K562 (cell line): Measurements from ENCODE around the gene ABHD17B. TPM values are rescaled to one million over a fixed set of nuclear protein-coding genes. Genes with fewer than 3 reads are reported as not detected.

Experiments
- ATAC-seq: fragments of 200-7000 bp; cut with Tn5 transposase; 3 replicates; pipeline ENCODE4 v1.9.1; 2020; ENCODE audit warnings: moderate library complexity
- BruUV-seq: library from RNA; stranded (reverse); fragments of 400-500 nt; replicated peaks from 2 replicates; lab custom pipeline; 2021; lab: Mats Ljungman, UMichigan
- CTCF ChIA-PET: fragments of 300-600 bp; formaldehyde crosslinking; extraction: SDS; loops from one replicate; lab custom pipeline; 2021; ENCODE audit warnings: low intra/inter-chr PET ratio; lab: Yijun Ruan, JAX
- POLR2A ChIA-PET: fragments of 300-600, 350-650 bp; sonication (Branson Sonifier 250); formaldehyde crosslinking; extraction: SDS; loops from one replicate; lab custom pipeline; 2021; ENCODE audit warnings: antibody characterized with exemption, inconsistent platforms; lab: Yijun Ruan, JAX
- DNase-seq, 4 experiments: peaks; one replicate each; pipeline versions ENCODE4 v3.0.0 to v3.0.0-alpha.2; 2011 to 2018; ENCODE audit warnings: low spot score in 3 of 4, mixed read lengths in 3 of 4; ENCODE audit errors: extremely low read depth in 1 of 4
- FAIRE-seq: peaks from 2 replicates; lab custom pipeline; 2011; peaks lifted over from hg19 to GRCh38; lab: Jason Lieb, UNC
- H2AFZ ChIP-seq: 2 replicates; pipeline ENCODE4 v1.6.0; 2011; ENCODE audit warnings: low read depth, low read length, control low read depth, inconsistent platforms
- H3K27ac ChIP-seq: fragments of 200-600 bp; 3 replicates; pipeline ENCODE4 v1.8.0; 2011; ENCODE audit warnings: low read depth, mild to moderate bottlenecking, control low read depth, inconsistent platforms, low read length, moderate library complexity, mixed read lengths; ENCODE audit errors: extremely low read depth
- H3K27me3 ChIP-seq, 2 experiments: fragments of 300-600 bp in 1 of 2; 2 replicates in 1 of 2; 3 replicates in 1 of 2; pipeline versions ENCODE4 v1.6.0 to v1.8.0; 2011; ENCODE audit warnings: inconsistent platforms in 2 of 2, low read length in 2 of 2, mild to moderate bottlenecking in 1 of 2, mixed read lengths in 1 of 2, moderate library complexity in 1 of 2; ENCODE audit not compliant: control insufficient read depth in 2 of 2, insufficient read depth in 2 of 2
- H3K36me3 ChIP-seq: fragments of 300-600 bp; 3 replicates; pipeline ENCODE4 v1.8.0; 2011; ENCODE audit warnings: mild to moderate bottlenecking, low read length, inconsistent platforms; ENCODE audit not compliant: control insufficient read depth, insufficient read depth
- H3K4me1 ChIP-seq, 2 experiments: fragments of 200-600 bp in 1 of 2; replicated peaks in 1 of 2; 2 replicates in 1 of 2; 3 replicates in 1 of 2; pipeline versions ENCODE4 v1.5.1 to v1.8.0; 2011; ENCODE audit warnings: inconsistent platforms in 2 of 2, low read length in 2 of 2, mild to moderate bottlenecking in 1 of 2, mixed read lengths in 1 of 2, moderate library complexity in 1 of 2; ENCODE audit not compliant: control insufficient read depth in 2 of 2, insufficient read depth in 2 of 2
- H3K4me2 ChIP-seq: 2 replicates; pipeline ENCODE4 v1.6.1; 2011; ENCODE audit warnings: low read length, control low read depth, inconsistent platforms, mixed read lengths; ENCODE audit not compliant: insufficient read depth
- H3K4me3 ChIP-seq: fragments of 200-600 bp; sonication (generic), shearing (Covaris generic); 2 replicates; pipeline ENCODE4 v1.5.1; 2016; ENCODE audit warnings: control low read depth, inconsistent platforms
- H3K79me2 ChIP-seq: fragments of 200-600 bp; 3 replicates; pipeline ENCODE4 v1.8.0; 2011; ENCODE audit warnings: low read length, inconsistent platforms; ENCODE audit not compliant: control insufficient read depth, insufficient read depth
- H3K9ac ChIP-seq, 2 experiments: 2 replicates each; pipeline versions ENCODE4 v1.6.0 to v1.6.1; 2011; ENCODE audit warnings: low read depth in 2 of 2, low read length in 2 of 2, control low read depth in 1 of 2, inconsistent platforms in 1 of 2, mild to moderate bottlenecking in 1 of 2, mixed read lengths in 1 of 2; ENCODE audit not compliant: insufficient read depth in 1 of 2
- H3K9me1 ChIP-seq: one replicate; pipeline ENCODE4 v1.6.0; 2011; ENCODE audit warnings: inconsistent platforms, mild to moderate bottlenecking, low read length, moderate library complexity; ENCODE audit not compliant: control insufficient read depth, insufficient read depth
- H3K9me3 ChIP-seq: replicated peaks from 2 replicates; pipeline ENCODE4 v1.5.1; 2011; ENCODE audit warnings: low read depth, low read length, inconsistent platforms; ENCODE audit not compliant: control insufficient read depth, insufficient read depth
- H4K20me1 ChIP-seq: replicated peaks from 2 replicates; pipeline ENCODE4 v1.6.1; 2011; ENCODE audit warnings: low read length, inconsistent platforms, mixed read lengths; ENCODE audit not compliant: control insufficient read depth, insufficient read depth
- ARNT ChIP-seq, 2 experiments: fragments of 450-650 bp; IDR thresholded peaks; 2 replicates each; pipeline ENCODE4 v1.6.1; 2016; ENCODE audit warnings: mild to moderate bottlenecking in 1 of 2
- CREB1 ChIP-seq, 2 experiments: sonication (generic) in 1 of 2; formaldehyde crosslinking in 1 of 2; IDR thresholded peaks; 2 replicates each; pipeline versions ENCODE4 v1.6.1 to v1.8.0; 2012 to 2022; ENCODE audit warnings: inconsistent platforms in 1 of 2, mild to moderate bottlenecking in 1 of 2, missing genetic modification reagents in 1 of 2, moderate library complexity in 1 of 2
- FOS ChIP-seq: IDR thresholded peaks from 3 replicates; pipeline ENCODE4 v1.6.1; 2011; ENCODE audit not compliant: insufficient read length; ENCODE audit errors: extremely low read depth
- RUNX1 ChIP-seq: sonication (generic); IDR thresholded peaks from 2 replicates; pipeline ENCODE4 v1.6.1; 2016; ENCODE audit warnings: antibody characterized with exemption, low read depth
- SMARCA5 ChIP-seq: fragments of 450-650 bp; IDR thresholded peaks from 2 replicates; pipeline ENCODE4 v1.6.1; 2016
- ZNF133 ChIP-seq: fragments of 250-450 bp; sonication (Bioruptor Pico); IDR thresholded peaks from 2 replicates; pipeline ENCODE4 v1.4.0; 2020; ENCODE audit warnings: mild to moderate bottlenecking
- ZNF445 ChIP-seq: fragments of 250-450 bp; sonication (Bioruptor Pico); IDR thresholded peaks from 2 replicates; pipeline ENCODE4 v1.4.0; 2020; ENCODE audit warnings: low read depth, mild to moderate bottlenecking, moderate library complexity
- in situ Hi-C: fragments of 300-500 bp; cut with MboI; formaldehyde crosslinking; loops from 4 replicates; pipeline ENCODE4 v1.15.0; 2018; ENCODE audit warnings: inconsistent platforms, mixed read lengths
- intact Hi-C: fragments of 100-400 bp; cut with micrococcal nuclease; formaldehyde crosslinking; loops from 2 replicates; pipeline ENCODE4 v1.14.2; 2022
- polyA plus RNA-seq, 8 experiments: library from polyadenylated mRNA; depleted of rRNA in 4 of 8; stranded (reverse) in 5 of 8; unstranded in 3 of 8; fragments of >200 nt; fragmentation: Nextera tagmentation in 2 of 8; fragmentation: Illumina TruSeq in 1 of 8; extraction: Ambion mirVana in 2 of 8; extraction: Trizol in 1 of 8; gene quantifications; 2 replicates each; pipeline versions ENCODE4 v1.2.1 to v1.2.3, GENCODE V29; 2011 to 2014; ENCODE audit warnings: inconsistent platforms in 1 of 8, missing spikeins in 1 of 8
- total RNA-seq, 7 experiments: library from RNA; depleted of rRNA in 6 of 7; stranded (reverse); fragments of >200 nt in 6 of 7; fragmentation: Illumina TruSeq in 2 of 7; extraction: Trizol in 2 of 7; gene quantifications; 2 replicates each; pipeline versions ENCODE4 v1.2.1 to v1.2.3, GENCODE V29; 2011 to 2021; ENCODE audit warnings: low replicate concordance in 1 of 7
- TF ChIP-seq, protein P1 (sequence below): fragments of 450-650 bp; IDR thresholded peaks from 2 replicates; pipeline ENCODE4 v1.6.1; 2016
- TF ChIP-seq, protein P2 (sequence below): fragments of 450-650 bp; IDR thresholded peaks from 2 replicates; pipeline ENCODE4 v1.6.1; 2016; ENCODE audit warnings: mild to moderate bottlenecking, moderate library complexity

Gene ABHD17B
- total and polyA plus RNA-seq, 9 of the 15 experiments (the other 6 are each of a cell fraction or from before 2014, with no cell fraction given) = 1.9 to 13.4 (median 10.1) TPM

DNA sequence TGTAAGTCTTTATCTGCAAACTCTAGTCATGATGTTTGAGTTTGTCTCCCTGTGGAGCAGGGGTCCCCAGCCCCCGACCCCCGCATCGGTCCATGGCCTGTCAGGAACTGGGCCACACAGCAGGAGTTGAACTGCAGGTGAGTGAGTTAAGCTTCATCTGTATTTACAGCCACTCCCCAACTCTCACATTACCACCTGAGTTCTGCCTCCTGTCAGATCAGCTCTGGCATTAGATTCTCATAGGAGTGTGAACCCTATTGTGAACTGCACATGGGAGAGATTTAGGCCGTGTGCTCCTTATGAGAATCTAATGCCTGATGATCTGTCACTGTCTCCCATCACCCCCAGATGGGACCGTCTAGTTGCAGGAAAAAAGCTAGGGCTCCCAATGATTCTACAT lies 7.4 kb upstream of the ABHD17B start (continued):
- TF ChIP-seq ZNF133 (CRISPR knock-in tag) (no peak), FOS (no peak), CREB1 (IDR thresholded peaks at IDR 0.05) (no peak), CREB1 (CRISPR knock-in tag; IDR thresholded peaks at IDR 0.05) (no peak), ARNT (IDR thresholded peaks at IDR 0.05) (no peak), ZNF445 (no peak), RUNX1 (no peak)
- TF ChIP-seq, protein P1, sequence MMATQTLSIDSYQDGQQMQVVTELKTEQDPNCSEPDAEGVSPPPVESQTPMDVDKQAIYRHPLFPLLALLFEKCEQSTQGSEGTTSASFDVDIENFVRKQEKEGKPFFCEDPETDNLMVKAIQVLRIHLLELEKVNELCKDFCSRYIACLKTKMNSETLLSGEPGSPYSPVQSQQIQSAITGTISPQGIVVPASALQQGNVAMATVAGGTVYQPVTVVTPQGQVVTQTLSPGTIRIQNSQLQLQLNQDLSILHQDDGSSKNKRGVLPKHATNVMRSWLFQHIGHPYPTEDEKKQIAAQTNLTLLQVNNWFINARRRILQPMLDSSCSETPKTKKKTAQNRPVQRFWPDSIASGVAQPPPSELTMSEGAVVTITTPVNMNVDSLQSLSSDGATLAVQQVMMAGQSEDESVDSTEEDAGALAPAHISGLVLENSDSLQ = no peak
- TF ChIP-seq, all 486 proteins: peak for 0

DNA sequence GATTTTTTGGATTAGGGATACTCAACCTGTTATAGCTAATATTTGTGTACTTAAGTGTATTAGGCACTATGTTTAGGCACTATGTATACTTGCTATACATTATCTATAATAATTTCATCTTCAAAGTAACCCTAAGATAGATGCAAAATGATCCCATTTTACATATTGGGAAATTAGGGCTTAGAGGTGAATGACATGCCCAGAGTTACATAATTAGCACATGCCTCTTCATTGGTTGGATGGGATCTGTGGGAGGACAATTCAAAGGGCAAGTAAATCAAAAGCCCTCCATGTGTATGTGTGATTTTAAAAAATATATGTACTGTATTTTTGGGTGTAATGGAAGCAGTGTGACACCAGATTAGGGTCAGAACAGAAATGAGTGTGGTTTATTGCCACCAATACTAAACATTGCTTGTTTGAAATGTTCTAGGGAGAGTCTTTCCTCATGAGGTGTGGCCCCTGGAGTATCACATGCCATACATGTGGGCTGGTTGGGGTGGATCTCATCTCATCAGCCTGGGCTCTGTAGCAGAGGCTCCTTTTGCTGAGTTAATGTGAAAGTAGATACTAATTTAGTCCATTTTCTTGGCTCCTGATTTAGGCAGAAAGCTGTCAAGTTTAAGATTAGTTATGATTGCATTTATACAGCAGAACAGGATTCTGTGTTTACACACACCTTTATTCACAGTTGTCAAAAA lies 6.0 kb upstream of the ABHD17B start:
- no peaks in the 10 kb centered on the region for H3K27me3 ChIP-seq
- H2AFZ ChIP-seq = no peak overlapping the region
- H3K27ac ChIP-seq = no peak overlapping the region
- FAIRE-seq = no peak
- in situ Hi-C loops = no loop called here
- DNase-seq = no peak
- no peaks in the 10 kb centered on the region for H3K36me3 ChIP-seq
- H3K9me3 ChIP-seq = no peaks in the 10 kb centered on the region
- H3K4me2 ChIP-seq = no peak overlapping the region
- H3K79me2 ChIP-seq = peaks cover 57% of the 10 kb centered on the region
- H4K20me1 ChIP-seq = no peaks in the 10 kb centered on the region
- ChIA-PET CTCF (no interaction called here), POLR2A (no interaction called here)
- BruUV-seq = no TSS peak
- intact Hi-C loops = no loop called here
- no peak overlapping the region for H3K4me3 ChIP-seq
- no peaks in the 10 kb centered on the region; a peak in 2 of 5 replicates for H3K4me1 ChIP-seq
- no peaks in the 10 kb centered on the region for H3K9me1 ChIP-seq
- ATAC-seq = no peak
- no peak overlapping the region for H3K9ac ChIP-seq
- TF ChIP-seq, protein P2, sequence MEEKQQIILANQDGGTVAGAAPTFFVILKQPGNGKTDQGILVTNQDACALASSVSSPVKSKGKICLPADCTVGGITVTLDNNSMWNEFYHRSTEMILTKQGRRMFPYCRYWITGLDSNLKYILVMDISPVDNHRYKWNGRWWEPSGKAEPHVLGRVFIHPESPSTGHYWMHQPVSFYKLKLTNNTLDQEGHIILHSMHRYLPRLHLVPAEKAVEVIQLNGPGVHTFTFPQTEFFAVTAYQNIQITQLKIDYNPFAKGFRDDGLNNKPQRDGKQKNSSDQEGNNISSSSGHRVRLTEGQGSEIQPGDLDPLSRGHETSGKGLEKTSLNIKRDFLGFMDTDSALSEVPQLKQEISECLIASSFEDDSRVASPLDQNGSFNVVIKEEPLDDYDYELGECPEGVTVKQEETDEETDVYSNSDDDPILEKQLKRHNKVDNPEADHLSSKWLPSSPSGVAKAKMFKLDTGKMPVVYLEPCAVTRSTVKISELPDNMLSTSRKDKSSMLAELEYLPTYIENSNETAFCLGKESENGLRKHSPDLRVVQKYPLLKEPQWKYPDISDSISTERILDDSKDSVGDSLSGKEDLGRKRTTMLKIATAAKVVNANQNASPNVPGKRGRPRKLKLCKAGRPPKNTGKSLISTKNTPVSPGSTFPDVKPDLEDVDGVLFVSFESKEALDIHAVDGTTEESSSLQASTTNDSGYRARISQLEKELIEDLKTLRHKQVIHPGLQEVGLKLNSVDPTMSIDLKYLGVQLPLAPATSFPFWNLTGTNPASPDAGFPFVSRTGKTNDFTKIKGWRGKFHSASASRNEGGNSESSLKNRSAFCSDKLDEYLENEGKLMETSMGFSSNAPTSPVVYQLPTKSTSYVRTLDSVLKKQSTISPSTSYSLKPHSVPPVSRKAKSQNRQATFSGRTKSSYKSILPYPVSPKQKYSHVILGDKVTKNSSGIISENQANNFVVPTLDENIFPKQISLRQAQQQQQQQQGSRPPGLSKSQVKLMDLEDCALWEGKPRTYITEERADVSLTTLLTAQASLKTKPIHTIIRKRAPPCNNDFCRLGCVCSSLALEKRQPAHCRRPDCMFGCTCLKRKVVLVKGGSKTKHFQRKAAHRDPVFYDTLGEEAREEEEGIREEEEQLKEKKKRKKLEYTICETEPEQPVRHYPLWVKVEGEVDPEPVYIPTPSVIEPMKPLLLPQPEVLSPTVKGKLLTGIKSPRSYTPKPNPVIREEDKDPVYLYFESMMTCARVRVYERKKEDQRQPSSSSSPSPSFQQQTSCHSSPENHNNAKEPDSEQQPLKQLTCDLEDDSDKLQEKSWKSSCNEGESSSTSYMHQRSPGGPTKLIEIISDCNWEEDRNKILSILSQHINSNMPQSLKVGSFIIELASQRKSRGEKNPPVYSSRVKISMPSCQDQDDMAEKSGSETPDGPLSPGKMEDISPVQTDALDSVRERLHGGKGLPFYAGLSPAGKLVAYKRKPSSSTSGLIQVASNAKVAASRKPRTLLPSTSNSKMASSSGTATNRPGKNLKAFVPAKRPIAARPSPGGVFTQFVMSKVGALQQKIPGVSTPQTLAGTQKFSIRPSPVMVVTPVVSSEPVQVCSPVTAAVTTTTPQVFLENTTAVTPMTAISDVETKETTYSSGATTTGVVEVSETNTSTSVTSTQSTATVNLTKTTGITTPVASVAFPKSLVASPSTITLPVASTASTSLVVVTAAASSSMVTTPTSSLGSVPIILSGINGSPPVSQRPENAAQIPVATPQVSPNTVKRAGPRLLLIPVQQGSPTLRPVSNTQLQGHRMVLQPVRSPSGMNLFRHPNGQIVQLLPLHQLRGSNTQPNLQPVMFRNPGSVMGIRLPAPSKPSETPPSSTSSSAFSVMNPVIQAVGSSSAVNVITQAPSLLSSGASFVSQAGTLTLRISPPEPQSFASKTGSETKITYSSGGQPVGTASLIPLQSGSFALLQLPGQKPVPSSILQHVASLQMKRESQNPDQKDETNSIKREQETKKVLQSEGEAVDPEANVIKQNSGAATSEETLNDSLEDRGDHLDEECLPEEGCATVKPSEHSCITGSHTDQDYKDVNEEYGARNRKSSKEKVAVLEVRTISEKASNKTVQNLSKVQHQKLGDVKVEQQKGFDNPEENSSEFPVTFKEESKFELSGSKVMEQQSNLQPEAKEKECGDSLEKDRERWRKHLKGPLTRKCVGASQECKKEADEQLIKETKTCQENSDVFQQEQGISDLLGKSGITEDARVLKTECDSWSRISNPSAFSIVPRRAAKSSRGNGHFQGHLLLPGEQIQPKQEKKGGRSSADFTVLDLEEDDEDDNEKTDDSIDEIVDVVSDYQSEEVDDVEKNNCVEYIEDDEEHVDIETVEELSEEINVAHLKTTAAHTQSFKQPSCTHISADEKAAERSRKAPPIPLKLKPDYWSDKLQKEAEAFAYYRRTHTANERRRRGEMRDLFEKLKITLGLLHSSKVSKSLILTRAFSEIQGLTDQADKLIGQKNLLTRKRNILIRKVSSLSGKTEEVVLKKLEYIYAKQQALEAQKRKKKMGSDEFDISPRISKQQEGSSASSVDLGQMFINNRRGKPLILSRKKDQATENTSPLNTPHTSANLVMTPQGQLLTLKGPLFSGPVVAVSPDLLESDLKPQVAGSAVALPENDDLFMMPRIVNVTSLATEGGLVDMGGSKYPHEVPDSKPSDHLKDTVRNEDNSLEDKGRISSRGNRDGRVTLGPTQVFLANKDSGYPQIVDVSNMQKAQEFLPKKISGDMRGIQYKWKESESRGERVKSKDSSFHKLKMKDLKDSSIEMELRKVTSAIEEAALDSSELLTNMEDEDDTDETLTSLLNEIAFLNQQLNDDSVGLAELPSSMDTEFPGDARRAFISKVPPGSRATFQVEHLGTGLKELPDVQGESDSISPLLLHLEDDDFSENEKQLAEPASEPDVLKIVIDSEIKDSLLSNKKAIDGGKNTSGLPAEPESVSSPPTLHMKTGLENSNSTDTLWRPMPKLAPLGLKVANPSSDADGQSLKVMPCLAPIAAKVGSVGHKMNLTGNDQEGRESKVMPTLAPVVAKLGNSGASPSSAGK = 0 out of 2 replicates have a peak, but pooled peaks have one; percentile 18
- no peak for TF ChIP-seq SMARCA5
